Astrocyte (in vitro differentiated cells and primary cell): ENCODE measurements around the gene PRKCG.
"Not testable (repeated sequence)": the region's sequence is repeated elsewhere in the genome, so short reads cannot be mapped to it uniquely, and the experiment has no call there.

ENCODE experiments used
- EZH2 ChIP-seq: IDR thresholded peaks from 2 replicates; pipeline ENCODE4 v1.6.1; 2012; ENCODE audit warnings: mild to moderate bottlenecking, low read length, inconsistent platforms; ENCODE audit not compliant: insufficient read depth
- TF ChIP-seq, protein P1 (sequence below): IDR thresholded peaks from 2 replicates; pipeline ENCODE4 v1.5.1; 2011; ENCODE audit warnings: low read depth, mild to moderate bottlenecking, inconsistent platforms, low read length, moderate library complexity; ENCODE audit not compliant: insufficient read depth

- not testable (repeated sequence) for TF ChIP-seq EZH2
- TF ChIP-seq, protein P1, sequence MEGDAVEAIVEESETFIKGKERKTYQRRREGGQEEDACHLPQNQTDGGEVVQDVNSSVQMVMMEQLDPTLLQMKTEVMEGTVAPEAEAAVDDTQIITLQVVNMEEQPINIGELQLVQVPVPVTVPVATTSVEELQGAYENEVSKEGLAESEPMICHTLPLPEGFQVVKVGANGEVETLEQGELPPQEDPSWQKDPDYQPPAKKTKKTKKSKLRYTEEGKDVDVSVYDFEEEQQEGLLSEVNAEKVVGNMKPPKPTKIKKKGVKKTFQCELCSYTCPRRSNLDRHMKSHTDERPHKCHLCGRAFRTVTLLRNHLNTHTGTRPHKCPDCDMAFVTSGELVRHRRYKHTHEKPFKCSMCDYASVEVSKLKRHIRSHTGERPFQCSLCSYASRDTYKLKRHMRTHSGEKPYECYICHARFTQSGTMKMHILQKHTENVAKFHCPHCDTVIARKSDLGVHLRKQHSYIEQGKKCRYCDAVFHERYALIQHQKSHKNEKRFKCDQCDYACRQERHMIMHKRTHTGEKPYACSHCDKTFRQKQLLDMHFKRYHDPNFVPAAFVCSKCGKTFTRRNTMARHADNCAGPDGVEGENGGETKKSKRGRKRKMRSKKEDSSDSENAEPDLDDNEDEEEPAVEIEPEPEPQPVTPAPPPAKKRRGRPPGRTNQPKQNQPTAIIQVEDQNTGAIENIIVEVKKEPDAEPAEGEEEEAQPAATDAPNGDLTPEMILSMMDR = not testable (repeated sequence)
These were observed 66.6 kb downstream of the PRKCG start for GRCh38 chr19:53948611-53949010.
